Activated CD8-positive, alpha-beta T cell treated with anti-CD3 and anti-CD28 coated beads for 36 hours (primary cell): ENCODE measurements around the gene PPP4R1. TPM values are rescaled to one million over a fixed set of nuclear protein-coding genes. Genes with fewer than 3 reads are reported as not detected.

ENCODE experiments used
- ATAC-seq: fragments of 200-7000 bp; cut with Tn5 transposase; one replicate; pipeline ENCODE4 v1.10.0; 2021; ENCODE audit warnings: mild to moderate bottlenecking, moderate library complexity
- CTCF ChIA-PET: fragments of 350-600 bp; sonication (Branson Sonifier 250); formaldehyde crosslinking; loops from one replicate; lab custom pipeline; 2021; ENCODE audit warnings: antibody characterized with exemption; lab: Charles Lee
- POLR2A ChIA-PET: fragments of 350-600 bp; sonication (Branson Sonifier 250); formaldehyde crosslinking; loops from one replicate; lab custom pipeline; 2021; ENCODE audit warnings: antibody characterized with exemption; lab: Charles Lee
- DNase-seq: peaks from one replicate; pipeline ENCODE4 v3.0.0-alpha.2; 2020
- H3K27ac Mint-ChIP-seq: one replicate; pipeline ENCODE4 v1.8.0; 2021; ENCODE audit warnings: mild to moderate bottlenecking, mixed read lengths
- H3K27me3 Mint-ChIP-seq: one replicate; pipeline ENCODE4 v1.8.0; 2021; ENCODE audit warnings: mixed read lengths
- H3K36me3 Mint-ChIP-seq: one replicate; pipeline ENCODE4 v1.8.0; 2021; ENCODE audit warnings: low read depth, mixed read lengths
- H3K4me1 Mint-ChIP-seq: one replicate; pipeline ENCODE4 v1.8.0; 2021; ENCODE audit warnings: low read depth, mixed read lengths
- H3K4me3 Mint-ChIP-seq: one replicate; pipeline ENCODE4 v1.8.0; 2021; ENCODE audit warnings: mild to moderate bottlenecking, moderate library complexity, mixed read lengths
- H3K9me3 Mint-ChIP-seq: one replicate; pipeline ENCODE4 v1.8.0; 2021; ENCODE audit warnings: mixed read lengths
- intact Hi-C: fragments of 100-400 bp; cut with micrococcal nuclease; formaldehyde crosslinking; loops from one replicate; pipeline ENCODE4 v1.10.0; 2022
- total RNA-seq, 2 experiments: library from RNA; stranded (reverse); gene quantifications; one replicate each; pipeline ENCODE4 v1.2.3, GENCODE V29; 2021
- TF ChIP-seq, protein P1 (sequence below): fragments of 200-600 bp; IDR thresholded peaks from one replicate; pipeline ENCODE4 v1.8.0; 2022; ENCODE audit warnings: antibody characterized with exemption, mild to moderate bottlenecking

Gene PPP4R1
- total RNA-seq, 2 experiments from 2014 or later: 31.4 to 31.7 TPM

DNA sequence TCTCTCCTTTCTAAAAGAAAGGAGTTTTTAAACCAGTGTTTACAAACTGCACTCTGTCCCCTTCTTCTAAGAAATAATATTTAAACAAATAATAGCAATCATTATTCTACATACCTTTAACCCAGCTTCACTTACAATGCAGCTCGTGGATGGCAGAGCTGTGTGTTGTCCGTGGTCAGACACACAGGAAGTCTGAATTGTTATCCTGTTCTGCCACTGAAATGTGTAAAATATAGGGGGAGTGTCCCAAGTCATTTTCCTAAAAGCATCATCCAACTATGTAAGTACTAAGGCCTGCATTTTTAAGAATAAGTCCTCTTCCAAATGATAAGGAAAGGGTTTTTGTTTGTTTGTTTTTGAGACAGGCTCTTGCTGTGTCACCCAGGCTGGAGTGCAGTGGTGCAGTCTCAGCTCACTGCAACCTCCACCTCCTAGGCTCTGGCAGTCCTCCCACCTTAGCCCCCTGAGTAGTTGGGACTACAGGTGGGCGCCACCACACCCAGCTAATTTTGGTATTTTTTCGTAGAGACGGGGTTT lies 2.7 kb upstream of the PPP4R1 start:
- Mint-ChIP-seq H3K4me3 (no peak overlapping the region), H3K9me3 (no peaks in the 10 kb centered on the region), H3K27ac (no peak overlapping the region), H3K4me1 (peaks cover 28% of the 10 kb centered on the region), H3K36me3 (peaks cover 2% of the 10 kb centered on the region), H3K27me3 (no peaks in the 10 kb centered on the region)
- TF ChIP-seq, protein P1, sequence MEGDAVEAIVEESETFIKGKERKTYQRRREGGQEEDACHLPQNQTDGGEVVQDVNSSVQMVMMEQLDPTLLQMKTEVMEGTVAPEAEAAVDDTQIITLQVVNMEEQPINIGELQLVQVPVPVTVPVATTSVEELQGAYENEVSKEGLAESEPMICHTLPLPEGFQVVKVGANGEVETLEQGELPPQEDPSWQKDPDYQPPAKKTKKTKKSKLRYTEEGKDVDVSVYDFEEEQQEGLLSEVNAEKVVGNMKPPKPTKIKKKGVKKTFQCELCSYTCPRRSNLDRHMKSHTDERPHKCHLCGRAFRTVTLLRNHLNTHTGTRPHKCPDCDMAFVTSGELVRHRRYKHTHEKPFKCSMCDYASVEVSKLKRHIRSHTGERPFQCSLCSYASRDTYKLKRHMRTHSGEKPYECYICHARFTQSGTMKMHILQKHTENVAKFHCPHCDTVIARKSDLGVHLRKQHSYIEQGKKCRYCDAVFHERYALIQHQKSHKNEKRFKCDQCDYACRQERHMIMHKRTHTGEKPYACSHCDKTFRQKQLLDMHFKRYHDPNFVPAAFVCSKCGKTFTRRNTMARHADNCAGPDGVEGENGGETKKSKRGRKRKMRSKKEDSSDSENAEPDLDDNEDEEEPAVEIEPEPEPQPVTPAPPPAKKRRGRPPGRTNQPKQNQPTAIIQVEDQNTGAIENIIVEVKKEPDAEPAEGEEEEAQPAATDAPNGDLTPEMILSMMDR: no peak
- ATAC-seq (no peak), DNase-seq (no peak)
- ChIA-PET POLR2A (interaction anchor here (1.2 kb wide), 1 partner anchor 91 kb away, joined by 4 read pairs; the partner anchor contains the start of gene RAB31), CTCF (interaction anchor here (1.1 kb wide), 1 partner anchor 17 kb away, joined by 3 read pairs; no protein-coding TSS in a partner anchor)
- intact Hi-C loops: no loop called here

DNA sequence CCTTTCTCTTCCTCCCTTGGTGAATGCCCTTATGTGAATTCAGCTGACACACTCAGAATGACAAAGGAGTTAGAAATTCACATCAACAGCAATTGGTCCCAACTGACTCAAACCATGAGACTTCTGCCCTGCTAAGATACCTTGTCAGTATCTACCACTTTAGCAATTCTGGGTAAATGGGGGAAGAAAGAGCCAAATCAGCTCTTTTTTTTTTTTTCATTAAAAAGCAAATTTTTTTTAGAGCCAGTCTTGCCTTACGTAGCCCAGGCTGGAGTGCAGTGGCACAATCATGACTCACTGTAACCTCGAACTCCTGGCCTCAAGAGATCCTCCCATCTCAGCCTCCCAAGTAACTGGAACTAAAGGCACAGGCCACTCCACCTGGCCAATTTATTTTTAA lies 1.7 kb upstream of the PPP4R1 start:
- intact Hi-C loops: no loop called here
- no peak for ATAC-seq
- no peak overlapping the region for H3K27ac Mint-ChIP-seq
- POLR2A ChIA-PET: interaction anchor here (1.2 kb wide), 1 partner anchor 92 kb away, joined by 4 read pairs; the partner anchor contains the start of gene RAB31
- CTCF ChIA-PET: interaction anchor here (1.1 to 1.5 kb wide), 3 partner anchors 9 to 100 kb away, joined by 3 to 5 read pairs (median 4); no protein-coding TSS in a partner anchor
- peak overlapping the region; percentile 71 for H3K4me3 Mint-ChIP-seq
- H3K36me3 Mint-ChIP-seq: peaks cover 8% of the 10 kb centered on the region
- peak; percentile 6 for DNase-seq
- peaks cover 31% of the 10 kb centered on the region for H3K4me1 Mint-ChIP-seq
- no peaks in the 10 kb centered on the region for H3K27me3 Mint-ChIP-seq
- TF ChIP-seq, protein P1: no peak
- no peaks in the 10 kb centered on the region for H3K9me3 Mint-ChIP-seq

GRCh38 chr18:9615280-9615797 lies 980 bp upstream of the PPP4R1 start:
- Mint-ChIP-seq H3K27ac (peak overlapping the region; percentile 84), H3K27me3 (no peaks in the 10 kb centered on the region), H3K36me3 (peaks cover 12% of the 10 kb centered on the region), H3K4me1 (peaks cover 34% of the 10 kb centered on the region), H3K4me3 (peak overlapping the region; percentile 71), H3K9me3 (no peaks in the 10 kb centered on the region)
- POLR2A ChIA-PET: no interaction called here
- CTCF ChIA-PET: interaction anchor here (1.1 to 1.5 kb wide), 3 partner anchors 9 to 99 kb away, joined by 3 to 5 read pairs (median 4); no protein-coding TSS in a partner anchor
- TF ChIP-seq, protein P1: no peak
- ATAC-seq (no peak), DNase-seq (no peak)
- intact Hi-C loops: no loop called here

GRCh38 chr18:9613550-9614400 lies 584 bp downstream of the PPP4R1 start:
- CTCF ChIA-PET: interaction anchor here (0.9 kb wide), 1 partner anchor 357 kb away, joined by 4 read pairs; no protein-coding TSS in a partner anchor
- DNase-seq (peak; percentile 56), ATAC-seq (peak; percentile 37)
- intact Hi-C loops: no loop called here
- Mint-ChIP-seq H3K9me3 (no peaks in the 10 kb centered on the region), H3K4me1 (peaks cover 35% of the 10 kb centered on the region), H3K27me3 (no peaks in the 10 kb centered on the region), H3K27ac (peak overlapping the region; percentile 89), H3K4me3 (peak overlapping the region; percentile 97), H3K36me3 (peaks cover 12% of the 10 kb centered on the region)
- TF ChIP-seq, protein P1: no peak
- POLR2A ChIA-PET: interaction anchor here (0.6 kb wide), 1 partner anchor 100 kb away, joined by 3 read pairs; no protein-coding TSS in a partner anchor
